Peyer's patch (tissue), 4 donors: ENCODE data around the gene PC. TPM values are rescaled to one million over a fixed set of nuclear protein-coding genes. Genes with fewer than 3 reads are reported as not detected.

Source experiments
- DNase-seq, 3 donors: peaks; one replicate each; pipeline ENCODE4 v3.0.0-alpha.2; 2017 to 2019
- H3K27ac ChIP-seq, 4 donors: fragments of 200-600 bp; sonication (generic); one replicate each; pipeline ENCODE4 v1.5.1; 2016 to 2019
- H3K27me3 ChIP-seq, 2 donors: fragments of 200-600 bp; sonication (generic); one replicate each; pipeline ENCODE4 v1.5.1; 2019
- H3K36me3 ChIP-seq, 3 donors: fragments of 200-600 bp; sonication (generic); one replicate each; pipeline ENCODE4 v1.5.1; 2016 to 2019
- H3K4me1 ChIP-seq, 4 donors: fragments of 200-600 bp; sonication (generic); one replicate each; pipeline ENCODE4 v1.5.1; 2016 to 2019
- H3K4me3 ChIP-seq, 4 donors: fragments of 200-600 bp; sonication (generic); 1 replicate in 3 of 4; 2 replicates in 1 of 4; pipeline ENCODE4 v1.5.1; 2016 to 2019; ENCODE audit warnings: mild to moderate bottlenecking in 1 of 4
- H3K9me3 ChIP-seq, 4 donors: fragments of 200-600 bp; sonication (generic); one replicate each; pipeline ENCODE4 v1.5.1; 2016 to 2019; ENCODE audit warnings: mild to moderate bottlenecking in 1 of 4
- POLR2A ChIP-seq, 2 donors: fragments of 450-650 bp; IDR thresholded peaks; one replicate each; pipeline ENCODE4 v1.5.1; 2017; ENCODE audit warnings: antibody characterized with exemption in 2 of 2, mild to moderate bottlenecking in 2 of 2, moderate library complexity in 2 of 2
- total RNA-seq, 4 donors: library from RNA; depleted of rRNA; stranded (reverse); fragments of >200 nt; gene quantifications; one replicate each; pipeline ENCODE4 v1.1.0, GENCODE V29; 2016
- TF ChIP-seq, protein P1 (sequence below), 6 experiments: fragments of 450-650 bp in 4 of 6; fragments of 200-600 bp in 2 of 6; sonication (generic) in 1 of 6; IDR thresholded peaks; one replicate each; pipeline ENCODE4 v1.5.1; 2017 to 2019; ENCODE audit warnings: antibody characterized with exemption in 6 of 6, mild to moderate bottlenecking in 3 of 6, moderate library complexity in 1 of 6

PC gene
- total RNA-seq, 4 donors from 2014 or later: 15.7 to 88.9 (median 77.2) TPM

DNA sequence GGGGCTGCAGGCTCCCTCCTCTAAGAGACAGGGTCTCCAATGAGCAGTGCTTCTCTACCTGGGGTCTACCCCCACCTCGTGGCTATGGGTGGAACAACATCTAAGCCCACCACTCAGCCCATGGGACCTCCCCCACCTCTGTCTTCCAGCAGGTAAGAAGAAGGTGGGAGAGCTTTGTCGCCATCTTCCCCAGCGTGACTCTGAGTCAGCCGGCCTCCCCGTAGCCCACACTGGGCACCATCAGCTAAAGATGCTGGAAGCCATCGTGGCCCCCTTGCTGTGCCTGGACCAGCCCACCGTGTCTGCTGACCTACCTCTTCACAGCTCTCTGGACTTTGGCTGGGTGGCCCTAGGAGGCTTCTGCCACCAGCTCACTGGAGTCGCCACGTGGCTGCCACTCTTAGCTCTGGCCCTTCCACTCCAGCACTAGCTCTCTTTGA, 17.9 kb upstream of the PC start:
- TF ChIP-seq, protein P1, sequence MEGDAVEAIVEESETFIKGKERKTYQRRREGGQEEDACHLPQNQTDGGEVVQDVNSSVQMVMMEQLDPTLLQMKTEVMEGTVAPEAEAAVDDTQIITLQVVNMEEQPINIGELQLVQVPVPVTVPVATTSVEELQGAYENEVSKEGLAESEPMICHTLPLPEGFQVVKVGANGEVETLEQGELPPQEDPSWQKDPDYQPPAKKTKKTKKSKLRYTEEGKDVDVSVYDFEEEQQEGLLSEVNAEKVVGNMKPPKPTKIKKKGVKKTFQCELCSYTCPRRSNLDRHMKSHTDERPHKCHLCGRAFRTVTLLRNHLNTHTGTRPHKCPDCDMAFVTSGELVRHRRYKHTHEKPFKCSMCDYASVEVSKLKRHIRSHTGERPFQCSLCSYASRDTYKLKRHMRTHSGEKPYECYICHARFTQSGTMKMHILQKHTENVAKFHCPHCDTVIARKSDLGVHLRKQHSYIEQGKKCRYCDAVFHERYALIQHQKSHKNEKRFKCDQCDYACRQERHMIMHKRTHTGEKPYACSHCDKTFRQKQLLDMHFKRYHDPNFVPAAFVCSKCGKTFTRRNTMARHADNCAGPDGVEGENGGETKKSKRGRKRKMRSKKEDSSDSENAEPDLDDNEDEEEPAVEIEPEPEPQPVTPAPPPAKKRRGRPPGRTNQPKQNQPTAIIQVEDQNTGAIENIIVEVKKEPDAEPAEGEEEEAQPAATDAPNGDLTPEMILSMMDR (IDR thresholded peaks at IDR 0.05): peak in 4 of 6 experiments; percentile 23 to 69 (median 58)
- TF ChIP-seq POLR2A (IDR thresholded peaks at IDR 0.05): no peak
- peak overlapping the region in 3 of 4 donors; percentile 21 to 63 (median 50) for H3K4me3 ChIP-seq
- peaks cover 0 to 10% (median 4%) of the 10 kb centered on the region in 4 donors for H3K4me1 ChIP-seq
- no peaks in the 10 kb centered on the region for H3K27me3 ChIP-seq
- no peaks in the 10 kb centered on the region for H3K9me3 ChIP-seq
- peak in 1 of 3 donors; percentile 53 for DNase-seq
- peak overlapping the region in 3 of 4 donors; percentile 75 to 90 (median 80) for H3K27ac ChIP-seq
- no peaks in the 10 kb centered on the region for H3K36me3 ChIP-seq

DNA sequence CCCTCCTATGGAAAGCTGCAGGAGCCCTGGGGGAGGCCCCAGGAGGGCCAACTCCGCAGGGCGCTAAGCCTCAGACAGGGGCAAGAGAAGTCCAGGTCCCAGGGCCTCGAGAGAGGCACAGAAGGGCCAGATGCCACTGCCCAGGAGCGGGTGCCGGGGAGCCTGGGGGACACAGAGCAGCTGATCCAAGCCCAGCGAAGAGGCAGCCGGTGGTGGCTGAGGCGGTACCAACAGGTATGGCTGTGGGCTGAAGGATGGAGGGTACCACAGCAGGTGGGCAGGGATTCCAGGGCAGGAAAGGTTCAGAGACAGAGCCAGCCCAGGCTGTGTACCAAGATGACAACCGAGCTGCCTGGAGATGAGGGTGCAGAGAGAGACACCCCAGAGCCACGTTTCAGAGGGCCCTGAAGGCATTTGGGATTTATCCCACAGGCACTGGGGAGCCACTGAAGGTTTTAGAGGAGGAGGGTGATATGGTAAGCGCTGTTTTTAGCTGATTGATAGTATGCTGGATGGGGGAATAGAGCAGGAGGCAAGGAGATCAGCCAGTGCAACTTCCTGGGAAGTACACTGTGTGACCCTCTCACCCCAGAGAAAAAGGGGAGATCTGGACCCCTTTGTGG, 17.3 kb upstream of the PC start:
- no peaks in the 10 kb centered on the region for H3K9me3 ChIP-seq
- H3K4me3 ChIP-seq: peak overlapping the region in 3 of 4 donors; percentile 21 to 63 (median 50)
- DNase-seq: no peak
- H3K27me3 ChIP-seq: no peaks in the 10 kb centered on the region
- H3K36me3 ChIP-seq: no peaks in the 10 kb centered on the region
- H3K4me1 ChIP-seq: peaks cover 0 to 11% (median 4%) of the 10 kb centered on the region in 4 donors
- H3K27ac ChIP-seq: peak overlapping the region in 3 of 4 donors; percentile 75 to 90 (median 80)
- TF ChIP-seq, protein P1 (IDR thresholded peaks at IDR 0.05): no peak
- no peak for TF ChIP-seq POLR2A (IDR thresholded peaks at IDR 0.05)

DNA sequence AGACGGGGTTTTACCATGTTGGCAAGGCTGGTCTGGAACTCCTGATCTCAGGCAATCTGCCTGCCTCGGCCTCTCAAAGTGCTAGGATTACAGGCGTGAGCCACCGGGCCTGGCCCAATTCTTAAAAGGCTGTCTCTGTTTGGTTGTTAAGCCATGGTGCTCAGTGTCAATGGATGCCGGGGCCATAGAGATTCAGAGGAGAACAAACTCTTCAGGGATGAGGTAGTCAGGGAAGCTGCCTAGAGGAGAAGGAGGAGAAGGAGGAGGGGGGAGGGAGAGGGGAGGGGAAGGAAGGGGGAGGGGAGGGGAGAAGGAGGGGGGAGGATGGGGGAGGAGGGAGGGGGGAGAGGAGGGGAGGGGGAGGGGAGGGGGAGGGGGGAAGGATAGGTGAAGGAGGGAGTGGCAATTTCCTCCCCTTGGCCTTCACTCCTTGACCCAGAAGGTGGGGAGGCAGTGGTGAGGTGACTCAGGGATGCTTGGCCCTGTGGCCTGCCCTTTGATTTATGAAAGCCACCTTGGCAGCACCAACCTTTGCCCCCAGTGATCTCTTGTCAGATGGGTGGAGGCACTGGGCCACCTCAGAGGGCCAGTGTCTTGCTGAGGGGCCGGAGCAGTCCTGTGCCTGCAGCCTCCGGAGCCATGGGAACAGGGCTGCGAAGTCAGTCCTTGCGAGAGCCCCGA, 16.7 kb upstream of the PC start, which contains the start of gene C11orf86:
TSS of gene C11orf86 (plus strand) at position 581 of the 681 bp plus-strand sequence. CDS start at position 640, 59 bp downstream.
- H3K27ac ChIP-seq: peak within 1 kb of the TSS in 3 of 4 donors; percentile 75 to 90 (median 80)
- TF ChIP-seq, protein P1 (IDR thresholded peaks at IDR 0.05): no peak
- peak; percentile 91 to 94 for TF ChIP-seq POLR2A (IDR thresholded peaks at IDR 0.05)
- H3K4me1 ChIP-seq: peaks cover 0 to 17% (median 4%) of the 10 kb centered on the region in 4 donors
- no peaks in the 10 kb centered on the region for H3K27me3 ChIP-seq
- peak in 2 of 3 donors; percentile 83 to 89 for DNase-seq
- no peaks in the 10 kb centered on the region for H3K9me3 ChIP-seq
- peak within 1 kb of the TSS in 3 of 4 donors; percentile 21 to 63 (median 50) for H3K4me3 ChIP-seq
- H3K36me3 ChIP-seq: no peaks in the 10 kb centered on the region

DNA sequence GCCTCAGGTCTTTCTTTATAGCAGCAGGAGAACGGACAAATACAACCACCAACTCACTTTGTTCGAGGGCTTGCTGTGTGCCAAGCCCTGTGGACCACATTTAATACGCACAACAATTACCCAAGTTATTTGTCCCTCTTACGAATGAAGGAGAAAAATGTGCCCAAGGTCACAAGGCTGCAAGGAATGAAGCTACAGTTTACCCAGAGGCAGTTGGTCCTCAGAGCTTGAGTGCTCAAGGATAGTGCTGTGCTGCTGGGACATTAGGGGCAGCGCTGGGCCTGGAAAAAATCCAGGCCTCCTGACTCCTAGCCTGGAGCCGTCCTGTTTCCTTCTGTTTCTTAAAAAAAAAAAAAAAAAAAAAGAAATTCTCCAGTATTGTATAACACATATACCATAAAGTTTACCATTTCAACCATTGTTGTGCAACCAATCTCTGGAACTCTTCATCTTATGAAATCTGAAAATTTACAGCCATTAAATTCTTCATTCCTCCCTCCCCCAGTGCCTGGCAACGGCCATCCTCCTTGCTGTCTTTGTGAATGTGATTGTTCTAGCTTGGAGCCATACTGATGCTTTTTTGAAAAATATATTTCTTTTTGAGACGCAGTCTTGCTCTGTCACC, 15.9 kb upstream of the PC start:
- Histone ChIP-seq H3K4me3 (no peak overlapping the region), H3K4me1 (peaks cover 0 to 17% (median 4%) of the 10 kb centered on the region in 4 donors), H3K9me3 (no peaks in the 10 kb centered on the region), H3K36me3 (no peaks in the 10 kb centered on the region), H3K27ac (peak overlapping the region in 2 of 4 donors; percentile 39 to 70), H3K27me3 (no peaks in the 10 kb centered on the region)
- no peak for DNase-seq
- no peak for TF ChIP-seq POLR2A (IDR thresholded peaks at IDR 0.05)
- TF ChIP-seq, protein P1 (IDR thresholded peaks at IDR 0.05): no peak

DNA sequence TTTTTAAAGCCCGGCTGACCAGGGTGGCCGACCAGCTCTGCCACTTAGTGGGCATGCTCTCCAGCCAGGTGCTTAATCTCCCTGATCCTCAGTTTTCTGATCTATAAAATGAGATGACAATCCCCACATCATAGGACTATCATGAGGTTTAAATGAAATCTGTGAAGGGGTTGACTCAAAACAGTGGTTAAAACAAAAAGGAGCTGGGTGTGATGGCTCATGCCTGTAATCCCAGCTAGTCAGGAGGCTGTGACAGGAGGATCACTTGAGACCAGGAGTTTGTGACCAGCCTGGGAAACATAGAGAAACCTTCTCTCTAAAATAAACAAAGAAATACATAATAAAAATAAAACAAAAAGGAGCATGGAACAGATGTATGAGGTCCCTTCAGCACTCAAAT, 13.3 kb upstream of the PC start:
- peaks cover 0 to 25% (median 6%) of the 10 kb centered on the region in 4 donors for H3K4me1 ChIP-seq
- DNase-seq: no peak
- H3K36me3 ChIP-seq: no peaks in the 10 kb centered on the region
- no peaks in the 10 kb centered on the region for H3K27me3 ChIP-seq
- no peak for TF ChIP-seq POLR2A (IDR thresholded peaks at IDR 0.05)
- TF ChIP-seq, protein P1 (IDR thresholded peaks at IDR 0.05): no peak
- no peaks in the 10 kb centered on the region for H3K9me3 ChIP-seq
- peak overlapping the region in 3 of 4 donors; percentile 52 to 92 (median 79) for H3K27ac ChIP-seq
- no peak overlapping the region for H3K4me3 ChIP-seq
